ENCODE results near the gene KIRREL1. TPM values are rescaled to one million over a fixed set of nuclear protein-coding genes. Genes with fewer than 3 reads are reported as not detected.

Gene KIRREL1
- total RNA-seq, 1 donor from 2014 or later = 19.7 TPM

DNA sequence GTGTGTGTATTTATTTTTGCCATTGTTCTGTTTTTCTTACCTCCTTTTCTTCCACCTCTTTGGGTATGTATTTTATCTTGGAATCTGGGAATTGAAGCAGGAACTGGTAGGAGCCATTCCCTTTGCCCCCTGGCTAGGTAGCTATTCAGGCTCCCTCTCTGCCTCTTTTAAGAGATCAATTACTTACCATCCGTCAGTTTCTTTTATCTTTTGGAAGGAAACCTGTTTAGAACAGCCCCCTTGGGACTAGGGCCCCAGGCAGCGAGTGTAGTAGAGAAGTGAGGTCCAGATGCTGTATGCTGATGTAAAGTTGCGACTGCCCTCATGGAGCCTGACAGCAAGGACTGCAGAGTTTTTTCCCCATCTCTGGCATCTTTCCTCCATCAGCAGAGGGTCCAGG, 41.6 kb downstream of the KIRREL1 start:
- no peak for DNase-seq (ENCODE audit: low spot score)

DNA sequence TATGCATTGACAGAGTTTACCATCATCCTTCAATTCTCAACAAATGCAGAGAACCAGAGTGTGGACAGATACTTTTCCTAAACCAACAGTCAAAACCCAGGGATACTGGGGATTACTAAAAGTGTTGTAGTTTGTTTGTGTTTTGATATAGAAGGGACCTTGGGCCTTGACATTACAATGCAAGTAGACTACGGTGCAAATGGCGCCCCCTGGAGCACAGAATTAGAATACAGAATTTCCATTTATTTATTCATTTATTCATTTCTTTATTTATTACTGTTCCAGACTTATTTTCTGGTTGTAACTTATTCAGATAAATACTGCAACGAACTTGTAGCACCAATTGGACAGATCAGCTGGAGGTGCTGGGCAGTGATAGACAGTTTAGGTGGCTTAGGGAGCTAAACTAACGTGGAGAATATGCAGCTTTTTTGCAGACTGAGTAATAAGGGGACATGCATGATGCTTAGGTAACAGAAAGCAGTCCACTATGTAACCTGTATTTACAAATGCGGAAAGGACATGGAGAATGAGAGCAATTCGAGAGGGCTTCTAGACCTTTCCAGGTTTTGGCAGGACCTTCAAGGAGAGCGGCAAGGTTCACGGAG, 42.6 kb downstream of the KIRREL1 start:
- no peak for DNase-seq (ENCODE audit: low spot score)

DNA sequence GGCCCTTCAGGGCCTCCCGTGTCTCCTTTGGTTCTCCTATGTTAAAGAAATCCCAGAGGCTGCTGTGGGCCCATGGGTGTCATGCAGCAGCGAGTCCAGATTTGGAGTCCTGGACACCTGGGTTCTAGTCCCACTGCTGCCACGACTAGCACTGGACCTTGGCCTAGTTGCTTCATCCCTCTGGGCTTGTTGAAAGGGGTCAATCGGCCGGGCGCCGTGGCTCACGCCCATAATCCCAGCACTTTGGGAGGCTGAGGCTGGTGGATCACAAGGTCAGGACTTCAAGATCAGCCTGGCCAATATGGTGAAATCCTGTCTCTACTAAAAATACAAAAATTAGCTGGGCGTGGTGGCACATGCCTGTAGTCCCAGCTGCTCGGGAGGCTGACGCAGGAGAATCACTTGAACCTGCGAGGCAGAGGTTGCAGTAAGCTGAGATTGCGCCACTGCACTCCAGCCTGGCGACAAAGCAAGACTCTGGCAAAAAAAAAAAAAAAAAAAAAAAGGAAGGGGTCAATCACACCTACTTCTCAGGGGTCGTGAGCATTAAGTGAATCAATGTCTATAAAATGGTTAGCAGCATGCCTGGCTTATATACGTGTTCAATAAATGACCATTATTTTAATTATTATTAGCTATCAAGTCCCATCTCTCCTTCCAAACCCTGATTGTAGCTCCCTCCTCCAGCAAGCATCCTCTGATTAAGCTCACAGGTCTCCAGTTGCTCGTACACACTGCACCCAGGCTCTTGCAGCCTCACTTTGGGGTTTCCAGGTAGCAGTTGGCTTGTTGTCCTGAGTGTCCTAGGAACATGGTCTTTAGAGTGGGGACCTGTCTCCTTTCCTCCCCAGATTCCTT, 43.8 kb downstream of the KIRREL1 start:
- no peak for DNase-seq (ENCODE audit: low spot score)

DNA sequence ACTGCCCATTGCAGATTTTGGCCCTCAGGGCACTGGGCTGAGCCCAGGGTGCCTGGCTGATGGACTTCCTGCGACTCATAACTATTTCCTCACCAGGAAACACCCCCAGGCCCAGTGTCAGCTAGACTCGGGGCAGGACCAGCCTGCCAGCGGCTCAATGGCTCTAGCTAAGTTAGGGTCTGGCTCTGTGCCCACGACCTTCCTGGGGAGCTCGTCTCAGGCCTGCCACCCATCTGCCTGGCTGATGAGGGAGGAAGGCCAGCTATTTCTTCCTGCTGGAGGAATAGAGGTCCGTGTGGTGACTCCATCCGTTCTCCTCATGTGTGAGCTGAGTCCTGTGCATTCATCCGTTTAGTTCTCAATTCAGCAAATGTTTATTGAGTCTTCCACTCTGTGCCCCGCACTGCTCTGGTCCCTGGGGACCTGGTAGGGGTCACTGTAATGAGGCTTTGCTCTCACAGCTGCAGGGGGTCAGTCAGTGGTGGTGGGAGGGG, 44.5 kb downstream of the KIRREL1 start:
- no peak for DNase-seq (ENCODE audit: low spot score)

DNA sequence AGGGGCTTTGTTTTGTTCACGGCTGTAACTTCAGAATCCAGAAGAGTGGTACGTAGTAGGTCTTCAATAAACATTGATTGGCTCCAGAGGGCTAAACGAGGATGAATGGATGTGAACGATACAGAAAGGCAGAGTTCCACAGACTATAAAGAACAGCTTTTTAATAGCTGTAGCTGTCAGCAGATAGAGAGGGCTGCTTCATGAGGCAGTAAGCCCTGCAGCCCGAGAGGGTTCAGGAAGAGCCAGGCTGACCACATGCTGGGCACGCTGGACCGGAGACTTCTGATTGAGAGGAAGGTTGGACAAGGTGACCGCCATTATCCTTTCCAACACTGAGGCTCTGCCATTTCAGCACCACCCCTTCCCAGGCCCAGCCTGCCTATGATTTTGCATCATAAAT, 45.3 kb downstream of the KIRREL1 start:
- DNase-seq (ENCODE audit: low spot score) = no peak

DNA sequence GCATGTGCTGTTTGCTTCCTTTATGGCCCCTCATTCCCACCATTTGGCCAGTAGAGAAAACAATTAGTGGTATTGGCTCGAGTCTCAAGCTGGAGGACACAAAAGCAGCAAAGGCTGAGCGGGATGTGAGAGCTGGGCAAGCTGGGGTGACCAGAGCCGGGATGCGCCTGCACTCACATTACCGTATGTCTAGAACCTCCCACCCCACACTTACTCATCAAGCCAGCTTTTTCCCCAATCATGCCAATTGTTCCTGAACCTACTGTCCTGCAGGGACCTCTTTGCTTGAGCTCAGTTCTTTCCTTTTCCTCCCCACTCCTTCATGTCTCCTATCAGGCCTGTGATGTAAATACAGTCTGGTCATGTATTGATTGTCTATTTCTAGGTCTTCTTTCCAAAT, 45.9 kb downstream of the KIRREL1 start:
- DNase-seq (ENCODE audit: low spot score) = no peak

DNA sequence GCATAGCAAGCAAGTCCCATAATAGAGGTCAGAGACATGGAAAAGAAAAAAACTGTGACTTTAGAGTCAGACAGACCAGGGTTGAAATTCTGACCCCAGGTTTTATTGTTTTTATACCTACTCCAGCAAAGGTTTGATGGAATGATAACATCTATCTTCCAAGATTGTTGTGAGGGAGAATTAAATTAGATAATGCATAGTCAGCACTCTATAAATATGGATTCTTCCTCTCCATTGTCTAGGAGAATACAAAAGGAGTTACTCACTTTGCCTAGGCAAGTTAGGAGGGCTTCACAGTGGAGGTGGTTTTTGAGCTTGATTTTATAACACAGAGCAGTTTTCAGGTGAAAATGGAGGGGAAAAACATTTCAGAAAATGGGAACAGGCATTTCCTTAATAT, 46.9 kb downstream of the KIRREL1 start:
- DNase-seq (ENCODE audit: low spot score) = no peak

DNA sequence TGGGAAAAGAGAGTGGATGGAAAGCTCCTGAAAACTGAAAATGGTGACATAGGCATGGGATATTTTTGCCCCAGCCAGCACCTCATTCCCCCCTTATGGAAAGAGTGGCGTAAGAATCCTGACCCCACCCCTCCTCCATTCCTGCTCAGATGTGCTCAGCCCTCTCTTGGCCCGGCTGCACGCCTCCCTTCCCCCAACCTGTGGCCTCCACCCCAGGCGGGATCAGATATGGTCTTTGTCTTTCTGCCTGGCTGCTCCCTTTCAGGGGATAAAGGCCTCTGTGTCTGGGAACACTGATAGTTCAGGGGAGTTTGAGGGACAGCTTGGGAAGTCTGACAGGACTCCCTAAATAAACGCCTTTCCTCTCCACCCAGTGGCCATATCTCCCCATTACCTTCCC, 49.8 kb downstream of the KIRREL1 start:
- DNase-seq (ENCODE audit: low spot score) = no peak

DNA sequence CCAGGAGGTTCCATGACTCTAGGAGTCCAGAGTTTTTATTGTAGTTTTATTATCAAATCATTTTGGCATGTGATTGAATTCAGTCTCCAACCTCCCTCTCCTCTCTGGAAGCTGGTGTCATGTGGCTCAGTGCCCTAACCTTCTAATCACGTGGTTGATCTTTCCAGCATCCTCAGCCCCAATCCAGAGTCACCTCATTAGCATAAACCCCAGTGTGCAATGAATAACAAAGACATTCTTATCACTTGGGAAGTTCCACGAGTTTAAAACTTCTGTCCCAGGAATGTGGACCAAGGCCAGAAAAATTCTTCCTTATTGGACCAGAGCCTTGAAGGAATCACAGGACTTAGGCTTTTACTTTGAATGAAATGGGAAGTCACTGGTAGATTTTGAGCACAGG, 52.2 kb downstream of the KIRREL1 start:
- DNase-seq (ENCODE audit: low spot score) = no peak

DNA sequence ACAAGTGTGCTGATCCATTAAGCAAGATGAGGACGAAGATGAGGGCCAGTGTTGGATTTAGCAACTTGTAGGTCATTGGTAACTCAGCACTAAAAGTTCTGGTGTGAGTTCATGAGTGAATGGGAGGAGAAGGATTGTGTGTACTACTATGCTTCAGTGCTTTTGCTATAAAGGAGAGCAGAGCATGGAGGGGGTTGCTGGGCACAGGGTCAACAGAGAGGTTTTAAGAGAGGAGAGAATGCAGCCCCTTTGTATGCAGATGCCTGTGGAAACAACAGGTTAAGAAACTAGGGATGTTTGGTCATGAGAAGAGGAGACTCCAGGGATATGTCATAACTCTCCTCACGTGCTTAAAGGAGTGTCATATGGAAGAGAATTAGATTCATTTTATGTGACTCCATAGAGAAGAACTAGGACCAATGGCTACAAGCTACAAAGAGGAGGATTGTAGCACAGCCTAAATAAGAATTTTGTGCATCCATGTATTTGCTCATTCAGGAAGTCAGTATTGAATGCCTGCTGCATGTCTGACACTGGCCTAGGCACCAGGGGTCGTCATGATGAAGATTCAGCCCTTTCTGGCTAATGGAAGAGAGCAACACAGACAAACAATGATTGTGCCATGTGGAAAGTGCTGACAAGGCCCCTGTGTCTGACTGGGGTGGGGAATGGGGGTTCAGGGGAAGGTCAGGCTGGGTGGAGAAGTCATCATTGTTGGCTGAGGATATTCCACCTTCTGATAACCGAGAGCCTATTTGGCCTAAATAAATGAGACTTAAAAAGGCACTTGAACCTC, 53.5 kb downstream of the KIRREL1 start:
- DNase-seq (ENCODE audit: low spot score) = no peak

DNA sequence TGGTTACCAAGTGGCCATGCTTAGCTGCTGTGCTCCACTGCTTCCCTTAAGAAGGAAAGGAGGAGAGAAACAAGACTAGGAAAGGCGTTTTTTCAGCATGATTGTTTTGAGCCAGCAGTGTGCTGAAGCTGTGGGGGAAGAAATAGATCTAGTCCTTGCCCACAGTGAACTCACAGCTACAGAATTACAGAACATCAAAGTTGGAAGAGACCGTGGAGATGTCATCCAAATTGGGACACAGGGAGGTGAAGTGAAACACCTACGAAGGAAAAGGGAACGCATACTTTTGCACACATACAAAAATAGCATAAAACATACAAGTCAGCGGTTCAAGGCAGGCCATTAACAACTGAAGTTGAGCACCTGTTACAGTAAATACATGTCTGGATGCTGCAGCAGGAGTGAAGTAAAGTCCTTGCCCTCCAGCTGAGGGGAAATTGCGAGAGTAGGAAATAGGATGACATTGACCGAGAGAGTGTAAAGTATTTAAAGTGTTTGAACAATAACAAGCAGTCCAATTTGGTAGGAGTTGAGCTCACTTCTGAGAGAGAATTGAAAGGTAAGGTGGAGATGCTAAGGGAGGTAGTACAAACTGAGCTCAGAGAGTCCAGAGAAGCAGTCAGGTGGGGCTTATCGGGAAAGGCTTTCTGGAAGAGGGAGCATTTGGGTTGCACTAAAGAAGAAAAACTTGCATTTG, 55.1 kb downstream of the KIRREL1 start:
- DNase-seq (ENCODE audit: low spot score) = no peak

DNA sequence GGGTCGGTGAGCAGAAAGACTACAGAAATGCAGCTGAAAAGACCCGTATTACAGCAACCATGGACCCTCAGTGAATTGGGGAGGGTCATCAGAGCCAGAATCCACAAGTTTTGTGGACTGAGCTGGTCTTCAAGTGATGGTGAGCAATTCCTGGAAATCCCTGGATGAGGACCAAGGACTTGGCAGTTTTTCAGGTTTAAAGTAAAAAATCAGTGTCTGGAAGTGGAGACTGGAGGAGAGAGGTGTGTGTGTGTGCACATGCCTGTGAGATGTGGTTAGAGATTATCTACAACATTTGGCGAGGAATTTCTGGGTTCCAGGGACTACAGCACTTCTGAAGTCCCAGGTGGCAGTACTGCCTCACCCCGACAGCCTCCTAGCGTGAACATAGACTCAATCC, 56.4 kb downstream of the KIRREL1 start:
- no peak for DNase-seq (ENCODE audit: low spot score)

DNA sequence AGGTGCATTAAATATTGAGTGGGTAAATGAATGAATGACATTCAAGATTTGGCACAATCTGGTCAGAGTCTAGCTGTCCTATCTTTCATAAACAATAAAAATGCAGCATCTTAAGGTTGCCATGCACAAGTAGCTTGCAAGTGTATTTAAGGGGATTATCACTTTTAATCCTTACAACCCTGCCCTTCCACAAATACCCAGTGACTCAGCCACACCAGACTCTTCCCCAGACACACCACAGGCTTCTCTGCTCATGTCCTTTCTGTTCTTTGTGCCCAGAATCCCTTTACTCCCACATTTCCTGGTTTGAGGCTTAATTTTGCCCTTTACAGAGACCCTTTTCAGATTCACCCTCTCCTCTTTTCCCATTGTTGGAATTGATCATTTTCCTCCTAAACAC, 59.8 kb downstream of the KIRREL1 start:
- DNase-seq (ENCODE audit: low spot score) = no peak

DNA sequence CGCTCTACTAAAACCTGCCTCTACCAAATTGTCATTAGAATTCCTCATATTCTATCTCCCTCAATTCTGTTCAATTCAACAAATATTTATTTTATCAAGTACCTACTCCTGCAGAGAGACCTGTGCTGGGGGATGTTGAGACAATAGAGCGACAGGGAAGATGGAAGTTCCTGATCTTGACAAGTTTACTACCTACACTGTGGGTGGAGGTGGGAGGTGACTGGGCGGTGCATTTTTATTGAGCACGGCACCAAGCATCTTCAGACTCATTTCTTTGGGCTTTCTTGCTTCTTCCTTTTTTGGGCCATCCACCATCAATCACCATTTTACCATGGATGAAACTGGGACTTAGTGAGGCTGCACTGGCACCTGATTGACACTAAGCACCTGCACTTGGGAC, 61.3 kb downstream of the KIRREL1 start:
- DNase-seq (ENCODE audit: low spot score) = no peak

DNA sequence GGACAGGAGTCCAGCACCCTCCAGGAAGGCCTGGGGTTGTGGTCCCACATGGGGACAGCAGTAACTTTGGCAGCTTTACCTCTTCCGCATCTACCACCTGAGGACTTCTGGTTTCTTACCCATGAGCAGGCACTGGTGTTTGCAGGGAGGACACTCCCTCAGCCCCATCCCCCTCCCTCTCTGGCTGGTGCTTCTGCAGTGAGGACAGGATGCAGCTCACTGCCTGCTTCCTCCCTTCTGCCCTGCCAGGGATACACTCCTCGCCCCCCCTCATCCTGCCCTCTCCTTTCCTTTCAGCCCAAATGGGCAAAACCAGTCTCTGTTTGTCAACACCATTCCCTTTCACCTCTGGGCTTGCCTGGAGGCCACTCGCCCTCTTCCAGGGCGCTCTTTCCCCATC, 62.4 kb downstream of the KIRREL1 start:
- DNase-seq (ENCODE audit: low spot score) = no peak

DNA sequence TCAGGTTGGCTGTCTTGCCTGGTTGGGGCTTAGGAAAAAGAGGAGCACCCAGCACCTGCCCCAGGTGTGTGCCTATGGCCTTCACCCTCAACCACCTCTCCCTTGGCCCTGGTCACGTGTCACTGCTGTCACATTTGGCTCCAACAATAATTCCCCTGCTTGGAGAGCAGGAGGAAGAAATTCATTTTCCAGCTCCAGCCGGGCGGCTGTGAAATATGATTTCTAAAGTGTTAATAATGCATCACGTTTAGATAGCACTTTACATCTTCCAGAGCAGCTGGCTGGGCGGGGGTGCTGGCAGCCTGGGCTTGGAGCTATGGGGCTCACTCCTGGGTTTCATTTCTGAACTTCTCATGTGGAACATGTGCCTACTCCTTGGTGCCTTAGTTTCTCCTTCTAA, 63.1 kb downstream of the KIRREL1 start:
- DNase-seq (ENCODE audit: low spot score) = no peak

DNA sequence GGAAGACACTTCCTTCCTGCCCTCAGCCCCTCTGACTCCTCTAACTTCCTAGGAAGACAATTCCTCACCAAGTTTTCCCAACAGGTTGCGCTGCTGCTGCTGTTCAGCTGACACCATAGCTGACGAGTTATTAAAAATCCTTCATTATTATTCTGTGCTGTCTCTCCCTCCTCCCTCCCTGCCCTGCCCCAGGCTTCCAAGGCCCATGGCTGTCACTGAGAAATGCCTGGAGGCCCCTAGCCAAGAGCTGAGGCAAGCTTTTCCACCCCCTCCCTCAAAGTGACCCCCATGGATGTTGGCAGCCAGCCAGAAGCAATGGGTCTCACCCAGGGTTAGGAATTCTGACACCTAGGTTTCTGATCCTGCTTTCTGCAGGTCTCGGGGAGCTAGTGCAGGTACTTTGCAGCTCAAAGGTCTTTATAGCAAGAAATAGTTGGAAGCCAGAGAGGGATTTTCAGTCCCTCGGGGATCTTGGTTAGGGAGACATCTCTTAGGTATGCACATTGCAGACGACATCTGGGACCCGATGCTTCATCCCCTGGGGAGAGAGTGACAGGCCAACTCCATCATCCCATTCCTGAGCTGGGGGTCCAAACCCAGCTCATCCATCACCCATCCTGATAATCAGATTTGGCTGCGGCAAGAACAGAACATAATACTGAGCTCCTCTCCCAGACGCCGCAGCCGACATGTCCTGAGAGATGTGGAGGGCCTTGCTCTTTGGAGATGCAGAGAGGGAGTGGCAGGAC, 65.0 kb downstream of the KIRREL1 start:
- no peak for DNase-seq (ENCODE audit: low spot score)

DNA sequence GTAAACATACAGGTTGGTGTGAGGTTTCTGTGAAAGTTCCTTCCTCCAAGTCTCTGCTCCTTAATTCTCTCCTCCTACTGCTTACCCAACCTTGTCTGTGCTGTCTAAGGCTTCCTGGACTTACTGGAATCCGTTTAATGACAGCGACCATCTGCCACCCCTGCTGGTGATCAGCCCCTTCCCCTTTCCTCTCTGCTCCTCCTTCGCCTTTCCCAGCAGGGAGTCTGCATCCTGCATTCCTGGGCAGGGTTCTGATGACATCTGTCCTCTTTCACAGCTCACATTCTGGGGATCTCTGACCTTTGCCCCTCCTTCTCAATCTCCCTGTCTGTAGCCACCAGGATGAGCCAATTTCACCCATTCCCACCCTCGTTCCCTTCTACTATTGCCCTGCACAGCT, 66.5 kb downstream of the KIRREL1 start:
- no peak for DNase-seq (ENCODE audit: low spot score)

DNA sequence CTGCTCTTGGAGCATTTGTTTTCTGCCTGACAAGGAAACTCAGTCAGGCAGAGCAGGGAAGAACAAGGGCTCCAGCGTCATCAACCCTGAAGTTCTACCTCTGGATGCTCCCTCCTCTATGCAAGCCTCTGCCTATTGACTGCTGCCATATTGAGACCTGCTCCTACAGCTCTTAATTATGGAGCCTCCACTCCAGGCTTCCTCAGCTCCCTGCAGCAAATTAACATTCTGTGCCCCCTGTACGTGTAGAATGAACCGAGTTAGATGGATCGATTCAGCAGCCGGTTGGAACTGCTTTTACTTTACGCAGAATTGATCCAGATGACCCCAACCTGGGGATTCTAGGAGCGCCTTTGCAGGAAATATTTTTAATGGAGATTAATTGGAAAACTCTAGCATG, 68.7 kb downstream of the KIRREL1 start:
- DNase-seq (ENCODE audit: low spot score) = no peak

DNA sequence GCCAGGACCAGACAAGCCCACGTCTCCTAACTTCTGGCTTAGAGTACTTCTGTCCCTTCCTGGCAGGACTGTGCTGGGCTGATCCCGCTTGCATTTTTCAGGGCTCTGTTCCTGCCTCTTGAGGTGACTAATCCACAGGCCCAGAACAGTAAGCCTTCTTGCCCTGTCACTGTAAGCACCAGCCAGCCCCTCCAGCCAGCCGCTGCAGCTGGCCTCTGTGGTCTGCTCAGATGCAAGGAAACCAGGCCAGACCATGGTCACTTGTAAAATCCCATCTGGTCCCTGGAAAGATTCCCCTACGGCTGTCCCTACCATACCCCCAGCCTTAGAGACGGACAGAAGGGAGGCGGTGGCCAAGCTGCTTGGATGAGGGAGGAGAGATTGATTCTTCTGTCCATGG, 74.2 kb downstream of the KIRREL1 start:
- no peak for DNase-seq (ENCODE audit: low spot score)

DNA sequence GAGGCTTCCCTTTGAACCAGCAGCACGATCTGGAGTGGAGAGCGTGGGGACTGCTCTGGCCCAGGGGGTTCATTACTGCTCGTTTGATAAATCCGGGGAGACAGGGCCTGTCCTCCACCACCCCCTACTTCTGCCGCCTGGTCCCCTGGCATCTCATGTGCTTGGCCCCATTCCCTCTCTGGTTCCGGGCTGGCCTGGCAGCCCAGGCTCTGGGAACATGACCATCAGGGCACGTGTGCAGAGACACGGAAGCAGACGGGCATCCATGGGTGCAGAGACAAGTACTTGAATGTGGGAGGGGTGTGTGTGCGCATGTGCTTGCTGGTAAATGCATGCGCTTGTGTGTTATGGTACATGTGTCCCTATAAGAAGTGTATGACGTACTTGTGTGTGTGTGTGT, 75.5 kb downstream of the KIRREL1 start:
- no peak for DNase-seq (ENCODE audit: low spot score)
